SK-N-SH treated with all-trans-retinoic acid at 6 μM for 48 hours (cell line): ENCODE data around the gene RABGAP1.

Source experiments
- ATAC-seq: fragments of 200-7000 bp; cut with Tn5 transposase; 3 replicates; pipeline ENCODE4 v1.9.1; 2020; ENCODE audit warnings: mild to moderate bottlenecking, moderate library complexity
- ARNTL ChIP-seq: fragments of 450-650 bp; formaldehyde crosslinking; IDR thresholded peaks from 2 replicates; pipeline ENCODE4 v1.5.0; 2020; ENCODE audit warnings: low read depth, mild to moderate bottlenecking, moderate library complexity, borderline replicate concordance
- CSDC2 ChIP-seq: fragments of 250-450 bp; sonication (Bioruptor Pico); IDR thresholded peaks from 2 replicates; pipeline ENCODE4 v1.5.0; 2020; ENCODE audit warnings: mild to moderate bottlenecking, moderate library complexity
- GLIS3 ChIP-seq: fragments of 250-450 bp; sonication (Bioruptor Pico); IDR thresholded peaks from 2 replicates; pipeline ENCODE4 v1.5.0; 2020; ENCODE audit warnings: mild to moderate bottlenecking, moderate library complexity
- ISL1 ChIP-seq: fragments of 250-450 bp; sonication (Bioruptor Pico); IDR thresholded peaks from 2 replicates; pipeline ENCODE4 v2.1.2; 2022; ENCODE audit warnings: mild to moderate bottlenecking, moderate library complexity
- PPARA ChIP-seq: fragments of 250-450 bp; sonication (Bioruptor Pico); IDR thresholded peaks from 2 replicates; pipeline ENCODE4 v1.5.0; 2020; ENCODE audit warnings: mild to moderate bottlenecking, borderline replicate concordance
- RARB ChIP-seq: fragments of 250-450 bp; sonication (Bioruptor Pico); IDR thresholded peaks from 2 replicates; pipeline ENCODE4 v1.8.0; 2021; ENCODE audit warnings: mild to moderate bottlenecking, moderate library complexity
- SNAI2 ChIP-seq: fragments of 250-450 bp; sonication (Bioruptor Pico); IDR thresholded peaks from 2 replicates; pipeline ENCODE4 v1.5.0; 2020; ENCODE audit warnings: mild to moderate bottlenecking, moderate library complexity
- TCF4 ChIP-seq: fragments of 250-450 bp; sonication (Bioruptor Pico); IDR thresholded peaks from 2 replicates; pipeline ENCODE4 v1.8.0; 2021; ENCODE audit warnings: mild to moderate bottlenecking, moderate library complexity, borderline replicate concordance
- TOX ChIP-seq: fragments of 250-450 bp; sonication (Bioruptor Pico); IDR thresholded peaks from 2 replicates; pipeline ENCODE4 v1.8.0; 2021; ENCODE audit warnings: mild to moderate bottlenecking, moderate library complexity, borderline replicate concordance
- ZC3H10 ChIP-seq: fragments of 250-450 bp; sonication (Bioruptor Pico); IDR thresholded peaks from 2 replicates; pipeline ENCODE4 v1.5.1; 2021; ENCODE audit warnings: mild to moderate bottlenecking, moderate library complexity
- ZFP3 ChIP-seq: fragments of 250-450 bp; sonication (Bioruptor Pico); IDR thresholded peaks from 2 replicates; pipeline ENCODE4 v1.5.0; 2020; ENCODE audit warnings: mild to moderate bottlenecking, moderate library complexity
- ZNF565 ChIP-seq: fragments of 450-650 bp; formaldehyde crosslinking; conservative IDR thresholded peaks from 2 replicates; pipeline ENCODE4 v1.5.0; 2020; ENCODE audit warnings: low read depth, mild to moderate bottlenecking, moderate library complexity
- ZNF8 ChIP-seq: fragments of 450-650 bp; formaldehyde crosslinking; IDR thresholded peaks from 2 replicates; pipeline ENCODE4 v1.5.0; 2020; ENCODE audit warnings: mild to moderate bottlenecking, moderate library complexity
- TF ChIP-seq, protein P1 (sequence below): fragments of 250-450 bp; sonication (Bioruptor Pico); IDR thresholded peaks from 2 replicates; pipeline ENCODE4 v1.5.1; 2020; ENCODE audit warnings: low read depth, mild to moderate bottlenecking, moderate library complexity
- TF ChIP-seq, protein P2 (sequence below): fragments of 250-450 bp; sonication (Bioruptor Pico); IDR thresholded peaks from 2 replicates; pipeline ENCODE4 v1.8.0; 2020; ENCODE audit warnings: mild to moderate bottlenecking, moderate library complexity, borderline replicate concordance
- TF ChIP-seq, protein P3 (sequence below): fragments of 250-450 bp; sonication (Bioruptor Pico); IDR thresholded peaks from 2 replicates; pipeline ENCODE4 v1.5.0; 2020; ENCODE audit warnings: mild to moderate bottlenecking, moderate library complexity
- TF ChIP-seq, protein P4 (sequence below): fragments of 250-450 bp; sonication (Bioruptor Pico); IDR thresholded peaks from 2 replicates; pipeline ENCODE4 v1.8.0; 2021; ENCODE audit warnings: low read depth, mild to moderate bottlenecking, moderate library complexity, borderline replicate concordance

RABGAP1 gene

DNA sequence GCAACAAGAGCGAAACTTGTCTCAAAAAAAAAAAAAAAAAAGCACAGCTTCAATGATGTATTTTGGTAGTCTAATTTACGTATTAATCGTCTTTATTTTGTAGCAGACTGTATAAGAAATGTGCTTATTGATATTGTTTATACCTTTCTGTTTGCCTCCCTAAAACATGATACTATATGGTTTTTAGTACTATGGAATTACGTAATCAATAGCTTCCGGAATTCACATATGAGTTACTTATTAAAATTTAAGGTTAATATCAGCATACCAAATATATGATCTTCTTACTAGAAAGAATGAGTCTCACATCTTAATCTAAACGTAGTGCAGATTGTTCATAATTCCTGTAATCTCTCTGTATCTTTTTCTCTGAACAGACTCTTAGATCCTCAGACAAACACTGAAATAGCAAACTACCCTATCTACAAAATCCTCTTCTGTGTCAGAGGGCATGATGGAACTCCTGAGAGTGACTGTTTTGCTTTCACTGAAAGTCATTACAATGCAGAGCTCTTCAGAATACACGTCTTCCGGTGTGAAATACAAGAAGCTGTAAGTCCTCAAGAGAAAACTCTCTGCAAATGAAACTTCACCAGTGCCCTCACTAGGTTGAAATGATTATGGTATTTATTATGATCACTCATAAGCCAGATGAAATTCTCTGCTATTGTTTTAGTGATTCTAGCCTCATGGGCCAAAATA lies 48.3 kb downstream of the RABGAP1 start:
- ATAC-seq = no peak
- TF ChIP-seq, protein P1, sequence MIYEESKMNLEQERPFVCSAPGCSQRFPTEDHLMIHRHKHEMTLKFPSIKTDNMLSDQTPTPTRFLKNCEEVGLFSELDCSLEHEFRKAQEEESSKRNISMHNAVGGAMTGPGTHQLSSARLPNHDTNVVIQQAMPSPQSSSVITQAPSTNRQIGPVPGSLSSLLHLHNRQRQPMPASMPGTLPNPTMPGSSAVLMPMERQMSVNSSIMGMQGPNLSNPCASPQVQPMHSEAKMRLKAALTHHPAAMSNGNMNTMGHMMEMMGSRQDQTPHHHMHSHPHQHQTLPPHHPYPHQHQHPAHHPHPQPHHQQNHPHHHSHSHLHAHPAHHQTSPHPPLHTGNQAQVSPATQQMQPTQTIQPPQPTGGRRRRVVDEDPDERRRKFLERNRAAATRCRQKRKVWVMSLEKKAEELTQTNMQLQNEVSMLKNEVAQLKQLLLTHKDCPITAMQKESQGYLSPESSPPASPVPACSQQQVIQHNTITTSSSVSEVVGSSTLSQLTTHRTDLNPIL (CRISPR knock-in tag) = no peak
- TF ChIP-seq GLIS3 (CRISPR knock-in tag) (no peak), RARB (CRISPR knock-in tag) (no peak), ZFP3 (CRISPR knock-in tag) (no peak), ZC3H10 (no peak), PPARA (CRISPR knock-in tag) (no peak), ISL1 (CRISPR knock-in tag) (no peak), SNAI2 (no peak), CSDC2 (CRISPR knock-in tag) (no peak), ZNF565 (no peak), TOX (CRISPR knock-in tag) (no peak)
- TF ChIP-seq, protein P2, sequence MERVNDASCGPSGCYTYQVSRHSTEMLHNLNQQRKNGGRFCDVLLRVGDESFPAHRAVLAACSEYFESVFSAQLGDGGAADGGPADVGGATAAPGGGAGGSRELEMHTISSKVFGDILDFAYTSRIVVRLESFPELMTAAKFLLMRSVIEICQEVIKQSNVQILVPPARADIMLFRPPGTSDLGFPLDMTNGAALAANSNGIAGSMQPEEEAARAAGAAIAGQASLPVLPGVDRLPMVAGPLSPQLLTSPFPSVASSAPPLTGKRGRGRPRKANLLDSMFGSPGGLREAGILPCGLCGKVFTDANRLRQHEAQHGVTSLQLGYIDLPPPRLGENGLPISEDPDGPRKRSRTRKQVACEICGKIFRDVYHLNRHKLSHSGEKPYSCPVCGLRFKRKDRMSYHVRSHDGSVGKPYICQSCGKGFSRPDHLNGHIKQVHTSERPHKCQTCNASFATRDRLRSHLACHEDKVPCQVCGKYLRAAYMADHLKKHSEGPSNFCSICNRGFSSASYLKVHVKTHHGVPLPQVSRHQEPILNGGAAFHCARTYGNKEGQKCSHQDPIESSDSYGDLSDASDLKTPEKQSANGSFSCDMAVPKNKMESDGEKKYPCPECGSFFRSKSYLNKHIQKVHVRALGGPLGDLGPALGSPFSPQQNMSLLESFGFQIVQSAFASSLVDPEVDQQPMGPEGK (CRISPR knock-in tag) = no peak
- TF ChIP-seq, protein P3, sequence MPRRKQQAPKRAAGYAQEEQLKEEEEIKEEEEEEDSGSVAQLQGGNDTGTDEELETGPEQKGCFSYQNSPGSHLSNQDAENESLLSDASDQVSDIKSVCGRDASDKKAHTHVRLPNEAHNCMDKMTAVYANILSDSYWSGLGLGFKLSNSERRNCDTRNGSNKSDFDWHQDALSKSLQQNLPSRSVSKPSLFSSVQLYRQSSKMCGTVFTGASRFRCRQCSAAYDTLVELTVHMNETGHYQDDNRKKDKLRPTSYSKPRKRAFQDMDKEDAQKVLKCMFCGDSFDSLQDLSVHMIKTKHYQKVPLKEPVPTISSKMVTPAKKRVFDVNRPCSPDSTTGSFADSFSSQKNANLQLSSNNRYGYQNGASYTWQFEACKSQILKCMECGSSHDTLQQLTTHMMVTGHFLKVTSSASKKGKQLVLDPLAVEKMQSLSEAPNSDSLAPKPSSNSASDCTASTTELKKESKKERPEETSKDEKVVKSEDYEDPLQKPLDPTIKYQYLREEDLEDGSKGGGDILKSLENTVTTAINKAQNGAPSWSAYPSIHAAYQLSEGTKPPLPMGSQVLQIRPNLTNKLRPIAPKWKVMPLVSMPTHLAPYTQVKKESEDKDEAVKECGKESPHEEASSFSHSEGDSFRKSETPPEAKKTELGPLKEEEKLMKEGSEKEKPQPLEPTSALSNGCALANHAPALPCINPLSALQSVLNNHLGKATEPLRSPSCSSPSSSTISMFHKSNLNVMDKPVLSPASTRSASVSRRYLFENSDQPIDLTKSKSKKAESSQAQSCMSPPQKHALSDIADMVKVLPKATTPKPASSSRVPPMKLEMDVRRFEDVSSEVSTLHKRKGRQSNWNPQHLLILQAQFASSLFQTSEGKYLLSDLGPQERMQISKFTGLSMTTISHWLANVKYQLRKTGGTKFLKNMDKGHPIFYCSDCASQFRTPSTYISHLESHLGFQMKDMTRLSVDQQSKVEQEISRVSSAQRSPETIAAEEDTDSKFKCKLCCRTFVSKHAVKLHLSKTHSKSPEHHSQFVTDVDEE (CRISPR knock-in tag) = no peak
- TF ChIP-seq, protein P4, sequence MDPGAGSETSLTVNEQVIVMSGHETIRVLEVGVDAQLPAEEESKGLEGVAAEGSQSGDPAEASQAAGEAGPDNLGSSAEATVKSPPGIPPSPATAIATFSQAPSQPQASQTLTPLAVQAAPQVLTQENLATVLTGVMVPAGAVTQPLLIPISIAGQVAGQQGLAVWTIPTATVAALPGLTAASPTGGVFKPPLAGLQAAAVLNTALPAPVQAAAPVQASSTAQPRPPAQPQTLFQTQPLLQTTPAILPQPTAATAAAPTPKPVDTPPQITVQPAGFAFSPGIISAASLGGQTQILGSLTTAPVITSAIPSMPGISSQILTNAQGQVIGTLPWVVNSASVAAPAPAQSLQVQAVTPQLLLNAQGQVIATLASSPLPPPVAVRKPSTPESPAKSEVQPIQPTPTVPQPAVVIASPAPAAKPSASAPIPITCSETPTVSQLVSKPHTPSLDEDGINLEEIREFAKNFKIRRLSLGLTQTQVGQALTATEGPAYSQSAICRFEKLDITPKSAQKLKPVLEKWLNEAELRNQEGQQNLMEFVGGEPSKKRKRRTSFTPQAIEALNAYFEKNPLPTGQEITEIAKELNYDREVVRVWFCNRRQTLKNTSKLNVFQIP (CRISPR knock-in tag) = no peak

DNA sequence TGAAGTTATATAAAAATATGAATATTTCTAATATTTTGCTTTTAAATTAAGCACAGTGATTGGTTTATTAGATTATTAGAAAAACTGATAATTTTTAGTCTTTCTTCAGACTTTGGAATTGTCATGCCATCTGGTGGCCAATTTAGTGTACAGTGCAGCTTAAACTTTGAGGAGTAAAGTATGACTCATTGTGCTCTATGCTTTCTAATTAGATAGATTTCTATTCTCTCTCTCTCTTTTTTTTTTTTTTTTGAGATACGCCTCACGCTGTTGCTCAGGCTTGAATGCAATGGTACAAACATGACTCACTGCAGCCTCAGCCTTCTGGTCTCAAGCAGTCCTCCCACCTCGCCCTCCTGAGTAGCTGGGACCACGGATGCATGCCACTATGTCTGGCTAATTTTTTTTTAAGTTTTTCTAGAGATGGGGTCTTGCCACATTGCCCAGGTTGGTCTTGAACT lies 50.6 kb downstream of the RABGAP1 start:
- TF ChIP-seq ISL1 (CRISPR knock-in tag) (peak; percentile 63), GLIS3 (CRISPR knock-in tag) (no peak), PPARA (CRISPR knock-in tag) (no peak)

DNA sequence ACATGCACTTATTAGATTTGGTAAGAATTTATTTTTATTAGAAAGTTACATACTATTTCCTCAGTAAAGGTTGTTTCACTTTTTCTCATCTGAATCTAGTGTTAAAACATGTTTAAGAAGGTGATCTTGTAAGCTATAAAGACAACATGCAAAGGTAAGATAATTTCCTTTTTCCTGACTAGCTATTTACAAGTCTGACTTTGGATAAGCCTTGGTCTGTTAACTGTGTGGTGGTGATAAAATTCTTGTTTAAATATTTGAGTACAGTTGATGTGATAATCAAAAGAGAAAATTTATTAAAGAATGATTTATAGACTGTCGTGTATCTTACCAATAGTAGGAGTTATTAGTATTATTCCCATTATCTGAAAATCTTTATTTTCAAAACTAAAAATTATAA lies 55.8 kb downstream of the RABGAP1 start:
- ATAC-seq = no peak
- TF ChIP-seq PPARA (CRISPR knock-in tag) = no peak
- TF ChIP-seq, protein P1 (CRISPR knock-in tag) = no peak
- TF ChIP-seq ZC3H10 = no peak
- TF ChIP-seq, protein P3 (CRISPR knock-in tag) = no peak
- TF ChIP-seq, protein P2 (CRISPR knock-in tag) = no peak
- no peak for TF ChIP-seq GLIS3 (CRISPR knock-in tag)
- TF ChIP-seq ZNF8 (CRISPR knock-in tag) = no peak
- TF ChIP-seq ARNTL (CRISPR knock-in tag) = no peak
- no peak for TF ChIP-seq TCF4 (CRISPR knock-in tag)

More for the DNA sequence above, 50.6 kb downstream of the RABGAP1 start:
- peak; percentile 98 for ATAC-seq
